Retinal pigment epithelial cell (primary cell): ENCODE data around the gene GABRG3.
"Not testable (repeated sequence)": the region's sequence is repeated elsewhere in the genome, so short reads cannot be mapped to it uniquely, and the experiment has no call there.

Source experiments
- DNase-seq: peaks from one replicate; pipeline ENCODE4 v3.0.0-alpha.2; 2010; ENCODE audit warnings: low read depth
- H3K4me3 ChIP-seq: 2 replicates; pipeline ENCODE4 v1.5.1; 2011; ENCODE audit warnings: mild to moderate bottlenecking, low read length, control low read depth, moderate library complexity
- CTCF ChIP-seq: conservative IDR thresholded peaks from 2 replicates; pipeline ENCODE4 v1.5.1; 2011; ENCODE audit warnings: low read depth, low read length, control low read depth, inconsistent platforms

The GABRG3 gene

GRCh38 chr15:27365456-27365855, 394.5 kb downstream of the GABRG3 start:
- no peak for DNase-seq
- no peak for TF ChIP-seq CTCF

GRCh38 chr15:27377391-27377790, 406.4 kb downstream of the GABRG3 start:
- H3K4me3 ChIP-seq, DNase-seq: not testable (repeated sequence)

More at GRCh38 chr15:27365456-27365855, 394.5 kb downstream of the GABRG3 start:
- no peak overlapping the region for H3K4me3 ChIP-seq

GRCh38 chr15:27382361-27383025, 411.5 kb downstream of the GABRG3 start:
- no peak for DNase-seq
- no peak overlapping the region for H3K4me3 ChIP-seq
- TF ChIP-seq CTCF, result no peak

- no peak overlapping the region for H3K4me3 ChIP-seq
- DNase-seq, result no peak
- TF ChIP-seq CTCF, result no peak
Observed at GRCh38 chr15:27383726-27384125, 412.7 kb downstream of the GABRG3 start.

- TF ChIP-seq CTCF, result no peak
- no peak for DNase-seq
- no peak overlapping the region for H3K4me3 ChIP-seq
Observed at GRCh38 chr15:27392163-27392562, 421.2 kb downstream of the GABRG3 start.

GRCh38 chr15:27396521-27396920, 425.5 kb downstream of the GABRG3 start:
- H3K4me3 ChIP-seq, result no peak overlapping the region
- TF ChIP-seq CTCF, result no peak
- DNase-seq, result no peak

GRCh38 chr15:27396996-27397395, 426.0 kb downstream of the GABRG3 start:
- no peak overlapping the region for H3K4me3 ChIP-seq
- TF ChIP-seq CTCF, result no peak
- no peak for DNase-seq
